Kidney epithelial cell (primary cell): ENCODE results near the gene ASB2. TPM values are rescaled to one million over a fixed set of nuclear protein-coding genes. Genes with fewer than 3 reads are reported as not detected.
A peak's percentile ranks its signal among the peaks of the same experiment; 100 is the strongest.

Experiments used
- DNase-seq: peaks from one replicate; pipeline ENCODE4 v3.0.0-alpha.2; 2010; ENCODE audit warnings: low read depth
- H3K27me3 ChIP-seq: 2 replicates; pipeline ENCODE4 v1.6.0; 2011; ENCODE audit warnings: low read length; ENCODE audit not compliant: control insufficient read depth, insufficient read depth
- H3K36me3 ChIP-seq: 2 replicates; pipeline ENCODE4 v1.5.1; 2011; ENCODE audit warnings: low read length; ENCODE audit not compliant: control insufficient read depth, insufficient read depth
- H3K4me3 ChIP-seq: 2 replicates; pipeline ENCODE4 v1.5.1; 2011; ENCODE audit warnings: low read depth, mild to moderate bottlenecking, control low read depth, low read length
- total RNA-seq: library from RNA; depleted of rRNA; stranded (reverse); fragments of >200 nt; gene quantifications from 2 replicates; pipeline ENCODE4 v1.2.3, GENCODE V29; 2015
- TF ChIP-seq, protein P1 (sequence below): IDR thresholded peaks from 2 replicates; pipeline ENCODE4 v1.5.1; 2011; ENCODE audit warnings: mild to moderate bottlenecking, moderate library complexity, low read length, control low read depth, inconsistent platforms; ENCODE audit not compliant: insufficient read depth, poor library complexity, severe bottlenecking

ASB2 gene, protein sequence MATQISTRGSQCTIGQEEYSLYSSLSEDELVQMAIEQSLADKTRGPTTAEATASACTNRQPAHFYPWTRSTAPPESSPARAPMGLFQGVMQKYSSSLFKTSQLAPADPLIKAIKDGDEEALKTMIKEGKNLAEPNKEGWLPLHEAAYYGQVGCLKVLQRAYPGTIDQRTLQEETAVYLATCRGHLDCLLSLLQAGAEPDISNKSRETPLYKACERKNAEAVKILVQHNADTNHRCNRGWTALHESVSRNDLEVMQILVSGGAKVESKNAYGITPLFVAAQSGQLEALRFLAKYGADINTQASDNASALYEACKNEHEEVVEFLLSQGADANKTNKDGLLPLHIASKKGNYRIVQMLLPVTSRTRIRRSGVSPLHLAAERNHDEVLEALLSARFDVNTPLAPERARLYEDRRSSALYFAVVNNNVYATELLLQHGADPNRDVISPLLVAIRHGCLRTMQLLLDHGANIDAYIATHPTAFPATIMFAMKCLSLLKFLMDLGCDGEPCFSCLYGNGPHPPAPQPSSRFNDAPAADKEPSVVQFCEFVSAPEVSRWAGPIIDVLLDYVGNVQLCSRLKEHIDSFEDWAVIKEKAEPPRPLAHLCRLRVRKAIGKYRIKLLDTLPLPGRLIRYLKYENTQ
- 7.4 and 8.8 TPM in 2 replicates for total RNA-seq

DNA sequence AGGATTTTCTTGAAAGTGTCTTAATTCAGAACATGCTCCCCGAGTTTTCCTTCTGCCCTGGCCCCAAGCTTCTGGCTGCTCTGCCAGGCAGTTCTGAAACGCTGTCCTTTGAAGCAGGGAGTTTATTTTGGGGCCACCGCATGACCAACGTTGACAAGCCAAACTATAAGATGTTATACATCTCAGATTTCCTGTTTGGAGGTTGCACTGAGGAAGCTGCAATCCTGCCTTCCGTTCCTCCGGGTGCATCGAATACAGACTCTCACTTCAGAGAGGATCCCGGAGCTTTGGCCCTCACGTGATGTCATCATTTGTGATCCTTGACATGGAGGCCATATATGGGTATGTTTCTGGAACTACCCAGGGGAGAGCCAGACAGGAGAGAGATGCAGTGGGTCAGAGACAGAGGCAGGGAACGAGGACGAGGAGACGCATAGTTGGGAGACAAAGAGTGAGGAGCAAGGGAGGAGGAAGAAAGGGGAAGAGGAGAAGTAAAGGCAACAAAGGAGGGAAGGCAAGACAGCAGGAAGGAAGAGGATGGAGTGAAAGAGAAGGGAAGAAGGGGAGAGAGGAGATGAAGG lies at the start of gene ASB2:
TSS of gene ASB2 (minus strand) at position 94 of the 581 bp plus-strand sequence. CDS start 12,031 bp downstream, outside the sequence.
- no peak for DNase-seq
- Histone ChIP-seq H3K27me3 (peaks cover 6% of the 10 kb centered on the region), H3K4me3 (no peak within 1 kb of the TSS), H3K36me3 (no peaks in the 10 kb centered on the region)
- TF ChIP-seq, protein P1, sequence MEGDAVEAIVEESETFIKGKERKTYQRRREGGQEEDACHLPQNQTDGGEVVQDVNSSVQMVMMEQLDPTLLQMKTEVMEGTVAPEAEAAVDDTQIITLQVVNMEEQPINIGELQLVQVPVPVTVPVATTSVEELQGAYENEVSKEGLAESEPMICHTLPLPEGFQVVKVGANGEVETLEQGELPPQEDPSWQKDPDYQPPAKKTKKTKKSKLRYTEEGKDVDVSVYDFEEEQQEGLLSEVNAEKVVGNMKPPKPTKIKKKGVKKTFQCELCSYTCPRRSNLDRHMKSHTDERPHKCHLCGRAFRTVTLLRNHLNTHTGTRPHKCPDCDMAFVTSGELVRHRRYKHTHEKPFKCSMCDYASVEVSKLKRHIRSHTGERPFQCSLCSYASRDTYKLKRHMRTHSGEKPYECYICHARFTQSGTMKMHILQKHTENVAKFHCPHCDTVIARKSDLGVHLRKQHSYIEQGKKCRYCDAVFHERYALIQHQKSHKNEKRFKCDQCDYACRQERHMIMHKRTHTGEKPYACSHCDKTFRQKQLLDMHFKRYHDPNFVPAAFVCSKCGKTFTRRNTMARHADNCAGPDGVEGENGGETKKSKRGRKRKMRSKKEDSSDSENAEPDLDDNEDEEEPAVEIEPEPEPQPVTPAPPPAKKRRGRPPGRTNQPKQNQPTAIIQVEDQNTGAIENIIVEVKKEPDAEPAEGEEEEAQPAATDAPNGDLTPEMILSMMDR, result no peak

DNA sequence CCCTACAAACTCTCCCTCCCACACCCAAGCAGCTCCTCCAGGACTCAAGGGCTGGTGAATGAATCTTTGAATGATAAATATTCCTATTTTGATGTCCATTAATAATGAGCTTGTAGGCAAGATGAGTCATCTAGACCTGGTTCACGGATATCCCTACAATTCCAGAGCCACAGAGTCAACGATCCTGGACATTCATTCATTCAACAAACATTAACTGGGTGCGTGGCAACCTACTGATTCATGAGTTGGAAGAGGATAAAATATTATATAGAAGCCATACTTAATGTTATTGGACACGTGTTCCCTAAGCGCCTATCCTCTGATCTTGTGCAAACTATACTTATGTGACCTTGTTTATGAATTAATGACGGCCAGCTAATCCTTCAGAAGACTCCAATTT lies 49.4 kb upstream of the ASB2 start:
- Histone ChIP-seq H3K27me3 (no peaks in the 10 kb centered on the region), H3K4me3 (no peak overlapping the region), H3K36me3 (no peaks in the 10 kb centered on the region)
- TF ChIP-seq, protein P1, result no peak
- peak; percentile 35 for DNase-seq

DNA sequence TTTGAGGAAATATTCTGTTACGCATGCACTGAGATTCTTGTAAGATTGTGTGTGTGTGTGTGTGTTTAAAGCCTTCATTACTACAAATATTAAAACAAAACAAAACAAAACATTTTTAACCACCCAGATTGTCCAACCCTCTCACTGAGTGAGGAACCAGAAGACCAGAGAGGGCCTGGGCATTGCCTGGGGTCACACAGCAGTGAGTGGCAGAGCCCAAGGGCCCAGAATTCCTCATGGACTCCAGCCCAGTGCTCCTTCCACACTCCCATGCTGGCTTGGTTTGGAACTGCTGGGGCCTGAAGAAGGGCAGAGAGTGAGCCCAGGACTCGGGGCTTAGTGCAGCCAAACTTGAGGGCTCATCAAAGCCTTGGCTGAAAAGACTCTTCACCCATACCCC lies 48.2 kb upstream of the ASB2 start:
- TF ChIP-seq, protein P1, result no peak
- DNase-seq, result no peak

DNA sequence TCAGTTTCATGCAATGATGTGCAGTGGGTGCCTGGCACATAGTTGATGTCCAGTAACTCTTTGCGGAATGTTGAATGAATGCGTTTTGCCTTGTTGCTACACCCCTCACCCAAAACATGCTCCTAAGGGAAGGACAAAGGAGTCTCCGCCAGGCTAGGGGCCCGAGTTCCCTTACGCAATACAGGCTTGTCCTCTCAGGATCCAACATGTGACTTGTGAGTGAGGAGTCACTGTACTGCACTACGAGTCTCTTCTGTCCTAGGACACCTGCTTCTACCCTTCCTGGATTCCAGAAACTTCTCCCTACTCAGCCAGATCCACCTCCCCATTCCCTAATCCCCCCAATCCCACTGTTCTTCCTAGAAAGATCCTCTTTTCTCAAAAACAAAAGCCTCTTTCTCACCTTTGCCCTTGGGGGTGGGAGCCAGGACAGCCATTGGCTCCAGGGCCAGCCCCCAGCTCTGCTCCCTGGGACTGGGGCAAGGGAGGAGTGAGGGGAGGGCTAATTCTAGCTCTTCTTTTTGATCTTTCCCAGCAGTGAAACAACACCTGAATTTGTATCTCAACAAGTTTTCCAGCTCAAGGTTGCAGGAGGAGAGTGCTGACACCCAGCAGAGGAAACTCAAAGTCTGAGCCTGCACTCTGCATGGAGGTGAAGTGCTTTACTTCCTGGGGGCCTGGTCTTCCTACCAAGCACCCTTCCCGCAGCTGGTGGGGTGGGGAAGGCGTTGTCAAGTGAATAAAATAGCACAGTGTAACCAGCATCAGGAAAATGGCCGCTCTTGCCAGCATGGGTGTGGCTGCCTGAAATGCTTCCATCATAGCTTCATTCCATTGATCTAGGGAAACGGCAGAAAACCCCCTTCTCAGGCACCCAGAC lies 46.4 kb upstream of the ASB2 start:
- TF ChIP-seq, protein P1, result no peak
- Histone ChIP-seq H3K4me3 (no peak overlapping the region), H3K27me3 (no peaks in the 10 kb centered on the region), H3K36me3 (no peaks in the 10 kb centered on the region)
- DNase-seq, result no peak

More for the DNA sequence above, 48.2 kb upstream of the ASB2 start:
- Histone ChIP-seq H3K4me3 (no peak overlapping the region), H3K27me3 (no peaks in the 10 kb centered on the region), H3K36me3 (no peaks in the 10 kb centered on the region)

DNA sequence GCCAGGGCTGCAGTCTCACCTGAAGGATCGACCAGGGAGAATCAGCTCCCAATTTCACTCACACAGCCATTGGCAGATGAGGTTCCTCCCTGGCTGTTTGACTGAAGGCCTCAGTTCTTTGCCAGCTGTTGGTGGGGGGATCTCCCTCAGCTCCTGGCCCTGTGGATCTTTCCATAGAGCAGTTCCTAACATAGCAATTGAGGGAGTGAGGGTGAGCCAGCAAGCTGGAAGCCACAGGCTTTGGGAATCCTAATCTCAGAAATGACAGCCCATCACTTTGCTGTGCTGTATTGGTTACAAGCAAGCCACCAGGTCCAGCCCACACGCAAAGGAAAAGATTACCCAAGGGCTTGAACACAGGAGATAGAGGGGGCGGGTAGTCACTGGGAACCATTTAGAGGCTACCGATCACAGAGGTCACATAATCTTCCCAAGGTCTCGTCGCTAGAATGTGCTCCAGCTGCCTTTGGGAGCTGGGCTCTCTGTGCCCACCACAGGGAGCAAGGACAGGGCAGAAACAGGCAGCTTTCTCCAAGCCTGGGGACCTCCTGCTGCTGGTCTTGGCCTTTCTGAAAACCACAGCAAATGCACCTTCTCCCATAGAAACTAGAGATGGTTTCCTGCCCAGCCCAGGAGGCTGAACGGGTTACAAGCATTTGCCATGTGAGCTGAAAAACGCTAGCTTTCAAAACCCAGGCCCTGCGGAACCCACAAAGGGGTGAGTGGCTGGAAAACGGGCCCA lies 45.2 kb upstream of the ASB2 start:
- Histone ChIP-seq H3K4me3 (no peak overlapping the region), H3K36me3 (no peaks in the 10 kb centered on the region), H3K27me3 (no peaks in the 10 kb centered on the region)
- DNase-seq, result no peak
- TF ChIP-seq, protein P1, result no peak
